Measurements from ENCODE around the gene SMOC2.

- TF ChIP-seq, protein P1, sequence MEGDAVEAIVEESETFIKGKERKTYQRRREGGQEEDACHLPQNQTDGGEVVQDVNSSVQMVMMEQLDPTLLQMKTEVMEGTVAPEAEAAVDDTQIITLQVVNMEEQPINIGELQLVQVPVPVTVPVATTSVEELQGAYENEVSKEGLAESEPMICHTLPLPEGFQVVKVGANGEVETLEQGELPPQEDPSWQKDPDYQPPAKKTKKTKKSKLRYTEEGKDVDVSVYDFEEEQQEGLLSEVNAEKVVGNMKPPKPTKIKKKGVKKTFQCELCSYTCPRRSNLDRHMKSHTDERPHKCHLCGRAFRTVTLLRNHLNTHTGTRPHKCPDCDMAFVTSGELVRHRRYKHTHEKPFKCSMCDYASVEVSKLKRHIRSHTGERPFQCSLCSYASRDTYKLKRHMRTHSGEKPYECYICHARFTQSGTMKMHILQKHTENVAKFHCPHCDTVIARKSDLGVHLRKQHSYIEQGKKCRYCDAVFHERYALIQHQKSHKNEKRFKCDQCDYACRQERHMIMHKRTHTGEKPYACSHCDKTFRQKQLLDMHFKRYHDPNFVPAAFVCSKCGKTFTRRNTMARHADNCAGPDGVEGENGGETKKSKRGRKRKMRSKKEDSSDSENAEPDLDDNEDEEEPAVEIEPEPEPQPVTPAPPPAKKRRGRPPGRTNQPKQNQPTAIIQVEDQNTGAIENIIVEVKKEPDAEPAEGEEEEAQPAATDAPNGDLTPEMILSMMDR (IDR thresholded peaks at IDR 0.05): no peak
- no peak for TF ChIP-seq POLR2A (IDR thresholded peaks at IDR 0.05; ENCODE audit: low read length)
Observed at GRCh38 chr6:168712993-168713392, 272.0 kb downstream of the SMOC2 start.

Measured in A549 (cell line).